GM18526 (cell line): ENCODE results near the gene NCCRP1.

Experiments used
- POLR2A ChIP-seq: IDR thresholded peaks from 3 replicates; pipeline ENCODE4 v1.6.1; 2011; ENCODE audit not compliant: insufficient read length; ENCODE audit errors: extremely low read depth

Gene NCCRP1

GRCh38 chr19:39183104-39183503 is 13.7 kb upstream of the NCCRP1 start:
- no peak for TF ChIP-seq POLR2A

- TF ChIP-seq POLR2A: no peak
These were observed 10.4 kb upstream of the NCCRP1 start for GRCh38 chr19:39186391-39186790.

GRCh38 chr19:39187552-39187943 is 9.2 kb upstream of the NCCRP1 start:
- TF ChIP-seq POLR2A: no peak

GRCh38 chr19:39188960-39189359 is 7.8 kb upstream of the NCCRP1 start:
- no peak for TF ChIP-seq POLR2A

GRCh38 chr19:39190768-39191167 is 6.0 kb upstream of the NCCRP1 start:
- TF ChIP-seq POLR2A: no peak

GRCh38 chr19:39192846-39193245 is 3.9 kb upstream of the NCCRP1 start:
- no peak for TF ChIP-seq POLR2A

GRCh38 chr19:39193803-39194202 is 3.0 kb upstream of the NCCRP1 start:
- TF ChIP-seq POLR2A: no peak

- TF ChIP-seq POLR2A: no peak
These were observed 1.8 kb upstream of the NCCRP1 start for GRCh38 chr19:39194832-39195542.

- no peak for TF ChIP-seq POLR2A
These were observed 1.0 kb upstream of the NCCRP1 start for GRCh38 chr19:39195755-39196154.

GRCh38 chr19:39196320-39196719 is 444 bp upstream of the NCCRP1 start:
- TF ChIP-seq POLR2A: no peak

- TF ChIP-seq POLR2A: no peak
These were observed 1.0 kb downstream of the NCCRP1 start for GRCh38 chr19:39197808-39198207.

GRCh38 chr19:39199025-39199424 is 2.3 kb downstream of the NCCRP1 start:
- no peak for TF ChIP-seq POLR2A

GRCh38 chr19:39200066-39200802 is 3.5 kb downstream of the NCCRP1 start:
- TF ChIP-seq POLR2A: no peak

GRCh38 chr19:39200803-39201115 is 4.0 kb downstream of the NCCRP1 start:
- TF ChIP-seq POLR2A: no peak

GRCh38 chr19:39202998-39203355 is 6.2 kb downstream of the NCCRP1 start:
- no peak for TF ChIP-seq POLR2A

- TF ChIP-seq POLR2A: no peak
These were observed 6.9 kb downstream of the NCCRP1 start, which contains the start of gene SYCN for GRCh38 chr19:39203372-39204341. TSS of gene SYCN (minus strand) at chr19:39204263. CDS start at chr19:39204254, 9 bp downstream.
